H1 (cell line): ENCODE measurements around the gene B4GALNT1. TPM values are rescaled to one million over a fixed set of nuclear protein-coding genes. Genes with fewer than 3 reads are reported as not detected.
"Not testable (repeated sequence)": the region's sequence is repeated elsewhere in the genome, so short reads cannot be mapped to it uniquely, and the experiment has no call there.

Experiments
- CTCF ChIA-PET: fragments of 300-600 bp; sonication (Branson Sonifier 250); formaldehyde crosslinking; loops from one replicate; lab custom pipeline; 2021; ENCODE audit not compliant: partially characterized antibody; lab: Charles Lee
- POLR2A ChIA-PET: fragments of 300-600 bp; sonication (Branson Sonifier 250); formaldehyde crosslinking; loops from one replicate; lab custom pipeline; 2021; ENCODE audit warnings: inconsistent platforms; ENCODE audit not compliant: partially characterized antibody; lab: Charles Lee
- DNase-seq, 2 experiments: peaks; one replicate each; pipeline versions ENCODE4 v3.0.0 to v3.0.0-alpha.2; 2010 to 2022; ENCODE audit warnings: low spot score in 2 of 2, low read depth in 1 of 2, mixed read lengths in 1 of 2
- FAIRE-seq: peaks from 2 replicates; lab custom pipeline; 2011; peaks lifted over from hg19 to GRCh38; lab: Jason Lieb, UNC
- H2AFZ ChIP-seq: 2 replicates; pipeline ENCODE4 v1.8.1; 2012; ENCODE audit warnings: low read length, inconsistent platforms
- H2AK5ac ChIP-seq: 2 replicates; pipeline ENCODE4 v1.6.1; 2013; ENCODE audit warnings: low read depth, low read length
- H2BK120ac ChIP-seq: replicated peaks from 2 replicates; pipeline ENCODE3; 2013; ENCODE audit warnings: low read depth, low read length, inconsistent platforms
- H2BK12ac ChIP-seq: 2 replicates; pipeline ENCODE4 v1.6.1; 2013; ENCODE audit warnings: low read depth, low read length
- H2BK15ac ChIP-seq: 2 replicates; pipeline ENCODE4 v1.6.1; 2013; ENCODE audit warnings: low read length
- H2BK20ac ChIP-seq: 2 replicates; pipeline ENCODE4 v1.6.1; 2013; ENCODE audit warnings: low read length
- H2BK5ac ChIP-seq: 2 replicates; pipeline ENCODE4 v1.6.1; 2013; ENCODE audit warnings: low read depth, low read length
- H3K14ac ChIP-seq: 2 replicates; pipeline ENCODE4 v1.6.1; 2013; ENCODE audit warnings: inconsistent platforms; ENCODE audit not compliant: insufficient read length
- H3K18ac ChIP-seq: 2 replicates; pipeline ENCODE4 v1.6.1; 2013; ENCODE audit warnings: low read length; ENCODE audit errors: extremely low read depth
- H3K23ac ChIP-seq: 2 replicates; pipeline ENCODE4 v1.6.1; 2013; ENCODE audit warnings: inconsistent platforms; ENCODE audit not compliant: insufficient read length
- H3K23me2 ChIP-seq: 2 replicates; pipeline ENCODE4 v1.6.1; 2013; ENCODE audit warnings: low read depth, low read length
- H3K27ac ChIP-seq: 2 replicates; pipeline ENCODE4 v1.6.1; 2011; ENCODE audit warnings: low read depth, low read length, inconsistent platforms
- H3K27me3 ChIP-seq, 4 experiments: replicated peaks in 1 of 4; 1 replicate in 1 of 4; 2 replicates in 3 of 4; pipeline versions ENCODE4 v1.6.1 to v1.8.1; 2011 to 2013; ENCODE audit warnings: low read length in 3 of 4, mild to moderate bottlenecking in 3 of 4, inconsistent platforms in 2 of 4, mixed read lengths in 2 of 4, moderate library complexity in 1 of 4; ENCODE audit not compliant: control insufficient read depth in 3 of 4, insufficient read depth in 3 of 4; ENCODE audit errors: extremely low read depth in 1 of 4
- H3K36me3 ChIP-seq, 4 experiments: 2 replicates each; pipeline versions ENCODE4 v1.6.1 to v1.8.1; 2011 to 2013; ENCODE audit warnings: mild to moderate bottlenecking in 4 of 4, low read length in 3 of 4, moderate library complexity in 2 of 4, control low read depth in 1 of 4, inconsistent platforms in 1 of 4; ENCODE audit not compliant: insufficient read depth in 4 of 4, control insufficient read depth in 2 of 4
- H3K4ac ChIP-seq: replicated peaks from 2 replicates; pipeline ENCODE3; 2013; ENCODE audit warnings: low read length, low read depth, mixed read lengths, inconsistent platforms; ENCODE audit not compliant: insufficient read length
- H3K4me1 ChIP-seq, 4 experiments: replicated peaks in 1 of 4; 1 replicate in 1 of 4; 2 replicates in 3 of 4; pipeline versions ENCODE4 v1.6.1 to v1.8.1; 2011 to 2013; ENCODE audit warnings: low read length in 3 of 4, inconsistent platforms in 2 of 4, mixed read lengths in 1 of 4; ENCODE audit not compliant: insufficient read depth in 4 of 4, control insufficient read depth in 3 of 4
- H3K4me2 ChIP-seq, 2 experiments: 2 replicates each; pipeline versions ENCODE4 v1.6.1 to v1.8.1; 2011 to 2013; ENCODE audit warnings: low read depth in 2 of 2, low read length in 2 of 2, control low read depth in 1 of 2, inconsistent platforms in 1 of 2, mild to moderate bottlenecking in 1 of 2; ENCODE audit not compliant: insufficient read depth in 1 of 2
- H3K4me3 ChIP-seq, 4 experiments: fragments of 200-600, 300-600 bp in 1 of 4; sonication (generic), shearing (Covaris generic), sonication (Bioruptor Twin) in 1 of 4; 2 replicates each; pipeline versions ENCODE4 v1.5.1 to v1.8.1; 2011 to 2016; ENCODE audit warnings: low read length in 4 of 4, low read depth in 3 of 4, control low read depth in 2 of 4, inconsistent platforms in 2 of 4, mild to moderate bottlenecking in 2 of 4, mixed read lengths in 1 of 4, moderate library complexity in 1 of 4; ENCODE audit not compliant: insufficient read depth in 2 of 4; ENCODE audit errors: extremely low read depth in 1 of 4
- H3K56ac ChIP-seq: replicated peaks from 2 replicates; pipeline ENCODE3; 2013; ENCODE audit warnings: low read depth, mild to moderate bottlenecking, mixed read lengths, low read length, inconsistent platforms; ENCODE audit not compliant: insufficient read length
- H3K79me1 ChIP-seq: 2 replicates; pipeline ENCODE4 v1.6.1; 2013; ENCODE audit warnings: low read depth, low read length, control low read depth
- H3K79me2 ChIP-seq, 2 experiments: 2 replicates each; pipeline versions ENCODE4 v1.6.1 to v1.8.1; 2012 to 2013; ENCODE audit warnings: low read length in 2 of 2, mild to moderate bottlenecking in 2 of 2, inconsistent platforms in 1 of 2; ENCODE audit not compliant: insufficient read depth in 2 of 2, control insufficient read depth in 1 of 2
- H3K9ac ChIP-seq, 4 experiments: replicated peaks in 1 of 4; 1 replicate in 1 of 4; 2 replicates in 3 of 4; pipeline versions ENCODE4 v1.6.1 to v1.8.1; 2011 to 2013; ENCODE audit warnings: low read depth in 3 of 4, low read length in 3 of 4, control low read depth in 2 of 4, mild to moderate bottlenecking in 2 of 4, moderate library complexity in 2 of 4, inconsistent platforms in 1 of 4; ENCODE audit errors: extremely low read depth in 1 of 4
- H3K9me3 ChIP-seq, 2 experiments: 2 replicates each; pipeline versions ENCODE4 v1.6.1 to v1.8.1; 2012 to 2013; ENCODE audit warnings: mild to moderate bottlenecking in 2 of 2, moderate library complexity in 2 of 2, control low read depth in 1 of 2, inconsistent platforms in 1 of 2, low read depth in 1 of 2, low read length in 1 of 2, mixed read lengths in 1 of 2; ENCODE audit not compliant: insufficient read depth in 2 of 2
- H4K20me1 ChIP-seq, 2 experiments: replicated peaks in 1 of 2; 2 replicates each; pipeline versions ENCODE3 to v1.8.1; 2011 to 2013; ENCODE audit warnings: inconsistent platforms in 2 of 2, low read length in 2 of 2, mild to moderate bottlenecking in 1 of 2; ENCODE audit not compliant: insufficient read depth in 2 of 2, control insufficient read depth in 1 of 2
- H4K5ac ChIP-seq: 2 replicates; pipeline ENCODE4 v1.6.1; 2013; ENCODE audit warnings: low read length, low read depth, mixed read lengths, inconsistent platforms; ENCODE audit not compliant: insufficient read length
- H4K8ac ChIP-seq: 2 replicates; pipeline ENCODE4 v1.8.0; 2013; ENCODE audit warnings: mild to moderate bottlenecking, moderate library complexity, low read length, inconsistent platforms; ENCODE audit not compliant: insufficient read depth; ENCODE audit errors: extremely low read depth
- H4K91ac ChIP-seq: replicated peaks from 2 replicates; pipeline ENCODE3; 2013; ENCODE audit warnings: low read length, mixed read lengths, inconsistent platforms; ENCODE audit not compliant: insufficient read length
- WGBS, 2 experiments: shearing (Covaris generic) in 1 of 2; methylation state at CpG; one replicate each; pipeline versions ENCODE4 v1.1.6 to v1.1.7; 2013 to 2015; ENCODE audit warnings: low lambda C conversion rate in 2 of 2, mixed read lengths in 2 of 2, inconsistent platforms in 1 of 2, low coverage in 1 of 2, missing lambda C conversion rate in 1 of 2; ENCODE audit not compliant: insufficient replicate concordance in 2 of 2, insufficient coverage in 1 of 2, insufficient read length in 1 of 2; ENCODE audit errors: extremely low coverage in 1 of 2, missing lambda C conversion rate in 1 of 2; 5-methylcytosine and 5-hydroxymethylcytosine counted together
- polyA plus RNA-seq, 7 experiments: library from polyadenylated mRNA; depleted of rRNA in 3 of 7; stranded (reverse) in 5 of 7; unstranded in 2 of 7; fragments of >200 nt in 5 of 7; fragments of 200-250 nt in 2 of 7; gene quantifications; 1 replicate in 5 of 7; 2 replicates in 1 of 7; 4 replicates in 1 of 7; pipeline versions ENCODE4 v1.2.1 to v1.2.3, GENCODE V29; 2011 to 2013; ENCODE audit warnings: missing spikeins in 2 of 7, mixed read lengths in 2 of 7
- total RNA-seq: library from RNA; stranded (reverse); fragmentation: NEBNext Ultra II Directional; extraction: Animal tissue kit (Norgen Biotek cat#: 25700); gene quantifications from 2 replicates; pipeline ENCODE4 v1.2.1, GENCODE V29; 2021

Gene B4GALNT1
- total and polyA plus RNA-seq, 2 of the 8 experiments (the other 6 are each of a cell fraction or from before 2014, with no cell fraction given), result 1.5 to 2.3 TPM

DNA sequence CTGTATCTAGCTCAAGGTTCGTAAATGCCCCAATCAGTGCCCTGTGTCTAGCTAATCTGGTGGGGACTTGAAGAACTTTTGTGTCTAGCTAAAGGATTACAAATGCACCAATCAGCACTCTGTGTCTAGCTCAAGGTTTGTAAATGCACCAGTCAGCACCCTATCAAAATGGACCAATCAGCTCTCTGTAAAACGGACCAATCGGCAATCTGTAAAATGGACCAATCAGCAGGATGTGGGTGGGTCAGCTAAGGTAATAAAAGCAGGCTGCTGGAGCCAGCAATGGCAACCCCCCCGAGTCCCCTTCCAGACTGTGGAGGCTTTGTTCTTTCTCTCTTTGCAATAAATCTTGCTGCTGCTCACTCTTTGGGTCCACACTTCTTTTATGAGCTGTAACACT is 23.4 kb upstream of the B4GALNT1 start:
- H3K27ac ChIP-seq, H3K4me2 ChIP-seq, H3K4ac ChIP-seq, H3K4me3 ChIP-seq, H3K36me3 ChIP-seq, H3K18ac ChIP-seq, H4K8ac ChIP-seq, H3K14ac ChIP-seq, H3K79me1 ChIP-seq, H2BK5ac ChIP-seq, H2BK120ac ChIP-seq, H3K56ac ChIP-seq, H3K79me2 ChIP-seq, H3K27me3 ChIP-seq, H3K9ac ChIP-seq, H2BK20ac ChIP-seq, H2AFZ ChIP-seq, H2BK15ac ChIP-seq, H4K20me1 ChIP-seq, H3K4me1 ChIP-seq, H4K91ac ChIP-seq, DNase-seq, H2BK12ac ChIP-seq, H4K5ac ChIP-seq, H3K23ac ChIP-seq, POLR2A ChIA-PET, FAIRE-seq, H2AK5ac ChIP-seq, H3K23me2 ChIP-seq: not testable (repeated sequence)
- WGBS, 2 experiments, result 77% methylated on average over 4 of the region's 4 CpGs; no CpG with 5 or more reads in 1 of the 2 experiments
- CTCF ChIA-PET, result interaction anchor here (0.7 to 2.6 kb wide), 6 partner anchors 12 to 79 kb away, joined by 3 to 11 read pairs (median 4); partner anchors contain the start of gene OS9
- peaks cover 31 to 40% of the 10 kb centered on the region in 2 experiments for H3K9me3 ChIP-seq
